Keratinocyte (primary cell): Measurements from ENCODE around the gene GPC1. TPM values are rescaled to one million over a fixed set of nuclear protein-coding genes. Genes with fewer than 3 reads are reported as not detected.

Experiments used
- DNase-seq: peaks from one replicate; pipeline ENCODE4 v3.0.0-alpha.2; 2011; ENCODE audit warnings: low read depth, missing footprints, low spot score
- FAIRE-seq: peaks from 2 replicates; lab custom pipeline; 2011; peaks lifted over from hg19 to GRCh38; lab: Jason Lieb, UNC
- H2AFZ ChIP-seq: 2 replicates; pipeline ENCODE4 v1.6.0; 2012; ENCODE audit warnings: low read length, control low read depth, inconsistent platforms; ENCODE audit not compliant: control insufficient read depth
- H3K27ac ChIP-seq: 2 replicates; pipeline ENCODE4 v1.5.1; 2011; ENCODE audit warnings: low read length; ENCODE audit not compliant: control insufficient read depth, insufficient read depth
- H3K27me3 ChIP-seq: 3 replicates; pipeline ENCODE4 v1.6.0; 2011; ENCODE audit warnings: low read length; ENCODE audit not compliant: control insufficient read depth, insufficient read depth; ENCODE audit errors: extremely low read depth
- H3K36me3 ChIP-seq, 2 experiments: 2 replicates in 1 of 2; 3 replicates in 1 of 2; pipeline ENCODE4 v1.5.1; 2011; ENCODE audit warnings: low read length in 2 of 2, mild to moderate bottlenecking in 1 of 2; ENCODE audit not compliant: control insufficient read depth in 2 of 2, insufficient read depth in 2 of 2; ENCODE audit errors: extremely low read depth in 1 of 2
- H3K4me1 ChIP-seq: 3 replicates; pipeline ENCODE4 v1.5.1; 2011; ENCODE audit warnings: low read length; ENCODE audit not compliant: control insufficient read depth, insufficient read depth; ENCODE audit errors: extremely low read depth
- H3K4me2 ChIP-seq: 3 replicates; pipeline ENCODE4 v1.6.0; 2011; ENCODE audit warnings: low read depth, low read length; ENCODE audit not compliant: control insufficient read depth, insufficient read depth; ENCODE audit errors: extremely low read depth
- H3K4me3 ChIP-seq, 3 experiments: fragments of 200-600 bp in 1 of 3; sonication (generic) in 1 of 3; 2 replicates in 2 of 3; 3 replicates in 1 of 3; pipeline ENCODE4 v1.5.1; 2011 to 2016; ENCODE audit warnings: low read length in 3 of 3, mild to moderate bottlenecking in 3 of 3, control low read depth in 2 of 3, inconsistent platforms in 1 of 3, low read depth in 1 of 3, mixed read lengths in 1 of 3, mixed run types in 1 of 3, moderate library complexity in 1 of 3; ENCODE audit not compliant: control insufficient read depth in 2 of 3, insufficient read depth in 2 of 3; ENCODE audit errors: extremely low read depth in 1 of 3
- H3K79me2 ChIP-seq: 2 replicates; pipeline ENCODE4 v1.6.0; 2012; ENCODE audit warnings: low read length; ENCODE audit not compliant: control insufficient read depth, insufficient read depth
- H3K9ac ChIP-seq: 3 replicates; pipeline ENCODE4 v1.6.0; 2011; ENCODE audit warnings: low read length; ENCODE audit not compliant: control insufficient read depth, insufficient read depth; ENCODE audit errors: extremely low read depth
- H3K9me1 ChIP-seq: 3 replicates; pipeline ENCODE4 v1.6.0; 2011; ENCODE audit warnings: low read length; ENCODE audit not compliant: control insufficient read depth, insufficient read depth; ENCODE audit errors: extremely low read depth
- H3K9me3 ChIP-seq: 2 replicates; pipeline ENCODE4 v1.5.1; 2012; ENCODE audit warnings: low read depth, low read length; ENCODE audit not compliant: control insufficient read depth
- H4K20me1 ChIP-seq: 3 replicates; pipeline ENCODE4 v1.6.0; 2011; ENCODE audit warnings: low read length; ENCODE audit not compliant: control insufficient read depth, insufficient read depth; ENCODE audit errors: extremely low read depth
- EZH2 ChIP-seq: IDR thresholded peaks from one replicate; pipeline ENCODE4 v1.6.1; 2012; ENCODE audit warnings: inconsistent platforms, mild to moderate bottlenecking, low read length, moderate library complexity
- dilution Hi-C: fragments of 300-500 bp; cut with MboI; formaldehyde crosslinking; loops from one replicate; pipeline ENCODE4 v1.7.0; 2020; ENCODE audit warnings: low sequenced_read_pairs; ENCODE audit not compliant: extremely low pct_ligation_motif_present
- polyA plus RNA-seq, 5 experiments: library from polyadenylated mRNA; depleted of rRNA in 3 of 5; stranded (reverse) in 3 of 5; stranded (forward) in 1 of 5; unstranded in 1 of 5; fragments of >200 nt; gene quantifications; 1 replicate in 1 of 5; 2 replicates in 3 of 5; 3 replicates in 1 of 5; pipeline versions ENCODE4 v1.2.1 to v1.2.3, GENCODE V29; 2011 to 2012; ENCODE audit warnings: missing spikeins in 2 of 5, low read depth in 1 of 5, low replicate concordance in 1 of 5
- TF ChIP-seq, protein P1 (sequence below), 3 experiments: IDR thresholded peaks in 1 of 3; conservative IDR thresholded peaks in 1 of 3; optimal IDR thresholded peaks in 1 of 3; 2 replicates in 2 of 3; 3 replicates in 1 of 3; pipeline versions ENCODE3 to v1.5.1; 2011; ENCODE audit warnings: low read length in 3 of 3, mild to moderate bottlenecking in 3 of 3, moderate library complexity in 2 of 3, control low read depth in 1 of 3, inconsistent platforms in 1 of 3; ENCODE audit not compliant: insufficient read depth in 2 of 3; ENCODE audit errors: extremely low read depth in 1 of 3

The GPC1 gene
- polyA plus RNA-seq, 1 donor (not counting 4 experiments of a cell fraction or from before 2014, with no cell fraction given): 46.6 TPM

DNA sequence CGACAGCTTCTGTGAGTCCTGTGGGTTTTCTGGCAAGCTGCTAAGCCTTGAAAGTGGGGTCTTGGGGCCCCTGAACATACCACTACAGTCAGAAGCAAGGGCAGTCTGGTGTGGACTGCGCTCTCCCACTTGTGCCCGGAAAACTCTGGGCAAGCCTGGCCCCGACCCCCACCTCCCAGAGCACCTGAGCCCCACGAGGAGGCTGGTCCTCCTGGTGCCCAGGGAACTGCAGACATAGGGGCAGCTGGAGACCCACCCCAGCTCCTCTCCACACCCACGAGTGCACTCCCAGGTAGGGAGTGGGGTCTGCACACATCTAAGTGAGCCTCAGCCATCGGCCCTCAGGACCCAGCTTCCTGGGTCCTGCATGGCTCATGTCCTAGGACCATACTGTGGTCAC is 16.2 kb upstream of the GPC1 start:
- H3K9me1 ChIP-seq: no peaks in the 10 kb centered on the region
- no peak for FAIRE-seq
- H3K79me2 ChIP-seq: no peaks in the 10 kb centered on the region
- dilution Hi-C loops: no loop called here
- H3K4me3 ChIP-seq: no peak overlapping the region
- H3K27me3 ChIP-seq: no peaks in the 10 kb centered on the region
- no peak overlapping the region for H3K27ac ChIP-seq
- H3K4me1 ChIP-seq: no peaks in the 10 kb centered on the region
- no peaks in the 10 kb centered on the region for H4K20me1 ChIP-seq
- no peak overlapping the region for H3K9ac ChIP-seq
- no peaks in the 10 kb centered on the region for H3K36me3 ChIP-seq
- TF ChIP-seq, protein P1, sequence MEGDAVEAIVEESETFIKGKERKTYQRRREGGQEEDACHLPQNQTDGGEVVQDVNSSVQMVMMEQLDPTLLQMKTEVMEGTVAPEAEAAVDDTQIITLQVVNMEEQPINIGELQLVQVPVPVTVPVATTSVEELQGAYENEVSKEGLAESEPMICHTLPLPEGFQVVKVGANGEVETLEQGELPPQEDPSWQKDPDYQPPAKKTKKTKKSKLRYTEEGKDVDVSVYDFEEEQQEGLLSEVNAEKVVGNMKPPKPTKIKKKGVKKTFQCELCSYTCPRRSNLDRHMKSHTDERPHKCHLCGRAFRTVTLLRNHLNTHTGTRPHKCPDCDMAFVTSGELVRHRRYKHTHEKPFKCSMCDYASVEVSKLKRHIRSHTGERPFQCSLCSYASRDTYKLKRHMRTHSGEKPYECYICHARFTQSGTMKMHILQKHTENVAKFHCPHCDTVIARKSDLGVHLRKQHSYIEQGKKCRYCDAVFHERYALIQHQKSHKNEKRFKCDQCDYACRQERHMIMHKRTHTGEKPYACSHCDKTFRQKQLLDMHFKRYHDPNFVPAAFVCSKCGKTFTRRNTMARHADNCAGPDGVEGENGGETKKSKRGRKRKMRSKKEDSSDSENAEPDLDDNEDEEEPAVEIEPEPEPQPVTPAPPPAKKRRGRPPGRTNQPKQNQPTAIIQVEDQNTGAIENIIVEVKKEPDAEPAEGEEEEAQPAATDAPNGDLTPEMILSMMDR (optimal IDR thresholded peaks at IDR 0.05 in 1 of 3, IDR thresholded peaks at IDR 0.05 in 1 of 3, conservative IDR thresholded peaks at IDR 0.05 in 1 of 3; ENCODE audit: extremely low read depth in 1 of 3, insufficient read depth in 2 of 3, low read length in 3 of 3): no peak
- TF ChIP-seq EZH2: no peak
- H3K4me2 ChIP-seq: no peak overlapping the region
- DNase-seq: no peak
- H2AFZ ChIP-seq: no peak overlapping the region
- H3K9me3 ChIP-seq: peaks cover 18% of the 10 kb centered on the region

DNA sequence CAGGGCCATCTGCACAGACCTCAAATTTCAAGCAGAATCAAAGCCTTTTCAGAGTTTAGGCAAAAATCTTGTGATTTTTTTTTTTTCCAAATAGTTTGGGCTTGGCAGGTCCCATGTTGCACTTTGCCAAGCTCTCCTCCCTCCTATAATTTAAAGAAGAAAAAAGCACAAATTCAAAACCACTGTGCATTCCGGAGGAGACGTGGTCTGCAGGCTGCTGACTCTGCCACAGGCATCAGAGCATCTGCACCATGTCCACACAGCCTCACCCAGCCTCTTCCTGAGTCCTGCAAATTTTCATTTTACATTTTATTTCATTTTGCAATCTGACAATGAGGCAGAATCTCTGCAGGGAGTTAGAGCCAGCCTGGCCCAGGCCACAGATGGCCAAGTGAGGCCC is 15.7 kb upstream of the GPC1 start:
- H3K9ac ChIP-seq: no peak overlapping the region
- H3K4me2 ChIP-seq: no peak overlapping the region
- H3K9me3 ChIP-seq: peaks cover 18% of the 10 kb centered on the region
- H3K27me3 ChIP-seq: no peaks in the 10 kb centered on the region
- no peak for DNase-seq
- H4K20me1 ChIP-seq: no peaks in the 10 kb centered on the region
- no peaks in the 10 kb centered on the region for H3K79me2 ChIP-seq
- no peak overlapping the region for H3K27ac ChIP-seq
- no peaks in the 10 kb centered on the region for H3K4me1 ChIP-seq
- TF ChIP-seq, protein P1 (optimal IDR thresholded peaks at IDR 0.05 in 1 of 3, IDR thresholded peaks at IDR 0.05 in 1 of 3, conservative IDR thresholded peaks at IDR 0.05 in 1 of 3; ENCODE audit: extremely low read depth in 1 of 3, insufficient read depth in 2 of 3, low read length in 3 of 3): no peak
- no peak for TF ChIP-seq EZH2
- dilution Hi-C loops: loop anchor here (5.0 kb wide), 1 partner anchor 82 kb away; no protein-coding TSS in a partner anchor
- no peaks in the 10 kb centered on the region for H3K36me3 ChIP-seq
- no peaks in the 10 kb centered on the region for H3K9me1 ChIP-seq
- no peak for FAIRE-seq
- no peak overlapping the region for H2AFZ ChIP-seq
- no peak overlapping the region for H3K4me3 ChIP-seq
